K562 (cell line): ENCODE data around the gene SYTL5. TPM values are rescaled to one million over a fixed set of nuclear protein-coding genes. Genes with fewer than 3 reads are reported as not detected.

Experiments used
- ATAC-seq: fragments of 200-7000 bp; cut with Tn5 transposase; 3 replicates; pipeline ENCODE4 v1.9.1; 2020; ENCODE audit warnings: moderate library complexity
- BruUV-seq: library from RNA; stranded (reverse); fragments of 400-500 nt; replicated peaks from 2 replicates; lab custom pipeline; 2021; lab: Mats Ljungman, UMichigan
- CTCF ChIA-PET: fragments of 300-600 bp; formaldehyde crosslinking; extraction: SDS; loops from one replicate; lab custom pipeline; 2021; ENCODE audit warnings: low intra/inter-chr PET ratio; lab: Yijun Ruan, JAX
- POLR2A ChIA-PET: fragments of 300-600, 350-650 bp; sonication (Branson Sonifier 250); formaldehyde crosslinking; extraction: SDS; loops from one replicate; lab custom pipeline; 2021; ENCODE audit warnings: antibody characterized with exemption, inconsistent platforms; lab: Yijun Ruan, JAX
- DNase-seq, 4 experiments: peaks; one replicate each; pipeline versions ENCODE4 v3.0.0 to v3.0.0-alpha.2; 2011 to 2018; ENCODE audit warnings: low spot score in 3 of 4, mixed read lengths in 3 of 4; ENCODE audit errors: extremely low read depth in 1 of 4
- FAIRE-seq: peaks from 2 replicates; lab custom pipeline; 2011; peaks lifted over from hg19 to GRCh38; lab: Jason Lieb, UNC
- H2AFZ ChIP-seq: 2 replicates; pipeline ENCODE4 v1.6.0; 2011; ENCODE audit warnings: low read depth, low read length, control low read depth, inconsistent platforms
- H3K27ac ChIP-seq: fragments of 200-600 bp; 3 replicates; pipeline ENCODE4 v1.8.0; 2011; ENCODE audit warnings: low read depth, mild to moderate bottlenecking, control low read depth, inconsistent platforms, low read length, moderate library complexity, mixed read lengths; ENCODE audit errors: extremely low read depth
- H3K27me3 ChIP-seq, 2 experiments: fragments of 300-600 bp in 1 of 2; 2 replicates in 1 of 2; 3 replicates in 1 of 2; pipeline versions ENCODE4 v1.6.0 to v1.8.0; 2011; ENCODE audit warnings: inconsistent platforms in 2 of 2, low read length in 2 of 2, mild to moderate bottlenecking in 1 of 2, mixed read lengths in 1 of 2, moderate library complexity in 1 of 2; ENCODE audit not compliant: control insufficient read depth in 2 of 2, insufficient read depth in 2 of 2
- H3K36me3 ChIP-seq: fragments of 300-600 bp; 3 replicates; pipeline ENCODE4 v1.8.0; 2011; ENCODE audit warnings: mild to moderate bottlenecking, low read length, inconsistent platforms; ENCODE audit not compliant: control insufficient read depth, insufficient read depth
- H3K4me1 ChIP-seq, 2 experiments: fragments of 200-600 bp in 1 of 2; replicated peaks in 1 of 2; 2 replicates in 1 of 2; 3 replicates in 1 of 2; pipeline versions ENCODE4 v1.5.1 to v1.8.0; 2011; ENCODE audit warnings: inconsistent platforms in 2 of 2, low read length in 2 of 2, mild to moderate bottlenecking in 1 of 2, mixed read lengths in 1 of 2, moderate library complexity in 1 of 2; ENCODE audit not compliant: control insufficient read depth in 2 of 2, insufficient read depth in 2 of 2
- H3K4me2 ChIP-seq: 2 replicates; pipeline ENCODE4 v1.6.1; 2011; ENCODE audit warnings: low read length, control low read depth, inconsistent platforms, mixed read lengths; ENCODE audit not compliant: insufficient read depth
- H3K4me3 ChIP-seq: fragments of 200-600 bp; sonication (generic), shearing (Covaris generic); 2 replicates; pipeline ENCODE4 v1.5.1; 2016; ENCODE audit warnings: control low read depth, inconsistent platforms
- H3K79me2 ChIP-seq: fragments of 200-600 bp; 3 replicates; pipeline ENCODE4 v1.8.0; 2011; ENCODE audit warnings: low read length, inconsistent platforms; ENCODE audit not compliant: control insufficient read depth, insufficient read depth
- H3K9ac ChIP-seq, 2 experiments: 2 replicates each; pipeline versions ENCODE4 v1.6.0 to v1.6.1; 2011; ENCODE audit warnings: low read depth in 2 of 2, low read length in 2 of 2, control low read depth in 1 of 2, inconsistent platforms in 1 of 2, mild to moderate bottlenecking in 1 of 2, mixed read lengths in 1 of 2; ENCODE audit not compliant: insufficient read depth in 1 of 2
- H3K9me1 ChIP-seq: one replicate; pipeline ENCODE4 v1.6.0; 2011; ENCODE audit warnings: inconsistent platforms, mild to moderate bottlenecking, low read length, moderate library complexity; ENCODE audit not compliant: control insufficient read depth, insufficient read depth
- H3K9me3 ChIP-seq: replicated peaks from 2 replicates; pipeline ENCODE4 v1.5.1; 2011; ENCODE audit warnings: low read depth, low read length, inconsistent platforms; ENCODE audit not compliant: control insufficient read depth, insufficient read depth
- H4K20me1 ChIP-seq: replicated peaks from 2 replicates; pipeline ENCODE4 v1.6.1; 2011; ENCODE audit warnings: low read length, inconsistent platforms, mixed read lengths; ENCODE audit not compliant: control insufficient read depth, insufficient read depth
- CBX3 ChIP-seq, 2 experiments: IDR thresholded peaks; 1 replicate in 1 of 2; 2 replicates in 1 of 2; pipeline ENCODE4 v1.6.1; 2012; ENCODE audit warnings: inconsistent platforms in 2 of 2, low read length in 2 of 2, borderline replicate concordance in 1 of 2, control low read depth in 1 of 2
- DMBX1 ChIP-seq: fragments of 250-450 bp; sonication (Bioruptor Pico); IDR thresholded peaks from 2 replicates; pipeline ENCODE4 v1.8.0; 2022; ENCODE audit warnings: inconsistent platforms, mild to moderate bottlenecking, moderate library complexity, borderline replicate concordance
- E2F3 ChIP-seq: fragments of 250-450 bp; sonication (Bioruptor Pico); IDR thresholded peaks from 2 replicates; pipeline ENCODE4 v1.4.0; 2020; ENCODE audit warnings: mild to moderate bottlenecking
- PRPF4 ChIP-seq: fragments of 200-400 bp; formaldehyde crosslinking; IDR thresholded peaks from one replicate; pipeline ENCODE4 v1.6.1; 2017; ENCODE audit warnings: low read length, low read depth, mild to moderate bottlenecking; ENCODE audit not compliant: insufficient read depth, poor library complexity, severe bottlenecking
- SAP30 ChIP-seq: fragments of 200-600 bp; sonication (generic); IDR thresholded peaks from 2 replicates; pipeline ENCODE4 v1.6.1; 2012; ENCODE audit warnings: borderline replicate concordance, low read depth, mild to moderate bottlenecking, moderate library complexity, low read length, control low read depth, inconsistent platforms; ENCODE audit not compliant: insufficient read depth, poor library complexity, severe bottlenecking
- ZNF609 ChIP-seq: sonication (generic); formaldehyde crosslinking; IDR thresholded peaks from 2 replicates; pipeline ENCODE4 v1.8.1; 2023; ENCODE audit warnings: missing genetic modification reagents, mild to moderate bottlenecking, borderline replicate concordance
- in situ Hi-C: fragments of 300-500 bp; cut with MboI; formaldehyde crosslinking; loops from 4 replicates; pipeline ENCODE4 v1.15.0; 2018; ENCODE audit warnings: inconsistent platforms, mixed read lengths
- intact Hi-C: fragments of 100-400 bp; cut with micrococcal nuclease; formaldehyde crosslinking; loops from 2 replicates; pipeline ENCODE4 v1.14.2; 2022
- polyA plus RNA-seq, 8 experiments: library from polyadenylated mRNA; depleted of rRNA in 4 of 8; stranded (reverse) in 5 of 8; unstranded in 3 of 8; fragments of >200 nt; fragmentation: Nextera tagmentation in 2 of 8; fragmentation: Illumina TruSeq in 1 of 8; extraction: Ambion mirVana in 2 of 8; extraction: Trizol in 1 of 8; gene quantifications; 2 replicates each; pipeline versions ENCODE4 v1.2.1 to v1.2.3, GENCODE V29; 2011 to 2014; ENCODE audit warnings: inconsistent platforms in 1 of 8, missing spikeins in 1 of 8
- total RNA-seq, 7 experiments: library from RNA; depleted of rRNA in 6 of 7; stranded (reverse); fragments of >200 nt in 6 of 7; fragmentation: Illumina TruSeq in 2 of 7; extraction: Trizol in 2 of 7; gene quantifications; 2 replicates each; pipeline versions ENCODE4 v1.2.1 to v1.2.3, GENCODE V29; 2011 to 2021; ENCODE audit warnings: low replicate concordance in 1 of 7

The SYTL5 gene
- total and polyA plus RNA-seq, 9 of the 15 experiments (the other 6 are each of a cell fraction or from before 2014, with no cell fraction given), result 0.01 to 0.25 (median 0.09) TPM

GRCh38 chrX:38129366-38129765 is 123.0 kb downstream of the SYTL5 start:
- in situ Hi-C loops (no loop called here), intact Hi-C loops (no loop called here)
- Histone ChIP-seq H3K9ac (no peak overlapping the region), H3K36me3 (no peaks in the 10 kb centered on the region), H3K4me3 (no peak overlapping the region), H3K4me1 (no peaks in the 10 kb centered on the region), H3K4me2 (no peak overlapping the region), H3K27me3 (no peaks in the 10 kb centered on the region), H4K20me1 (no peaks in the 10 kb centered on the region), H3K9me1 (no peaks in the 10 kb centered on the region), H3K9me3 (no peaks in the 10 kb centered on the region), H2AFZ (no peak overlapping the region), H3K79me2 (no peaks in the 10 kb centered on the region), H3K27ac (no peak overlapping the region)
- DNase-seq, result no peak
- no peak for ATAC-seq
- BruUV-seq, result no TSS peak
- POLR2A ChIA-PET, result no interaction called here
- FAIRE-seq, result no peak
- CTCF ChIA-PET, result no interaction called here
- TF ChIP-seq ZNF609 (CRISPR knock-in tag) (no peak), SAP30 (no peak), DMBX1 (CRISPR knock-in tag) (no peak), E2F3 (CRISPR knock-in tag) (no peak), PRPF4 (no peak), CBX3 (IDR thresholded peaks at IDR 0.05; ENCODE audit: borderline replicate concordance in 1 of 2, low read length in 2 of 2) (no peak)
